HepG2 (cell line): ENCODE results near the gene BDP1. TPM values are rescaled to one million over a fixed set of nuclear protein-coding genes. Genes with fewer than 3 reads are reported as not detected.
A peak's percentile ranks its signal among the peaks of the same experiment; 100 is the strongest.

Source experiments
- ARHGAP35 ChIP-seq: sonication (generic); formaldehyde crosslinking; IDR thresholded peaks from 2 replicates; pipeline ENCODE4 v1.9.0; 2022; ENCODE audit warnings: mild to moderate bottlenecking, inconsistent platforms, moderate library complexity, missing genetic modification reagents, borderline replicate concordance
- ARNTL ChIP-seq: sonication (generic); formaldehyde crosslinking; IDR thresholded peaks from 2 replicates; pipeline ENCODE4 v1.4.0; 2020; ENCODE audit warnings: mild to moderate bottlenecking, missing genetic modification reagents
- EED ChIP-seq: sonication (generic); formaldehyde crosslinking; IDR thresholded peaks from 2 replicates; pipeline ENCODE4 v1.5.0; 2020; ENCODE audit warnings: mild to moderate bottlenecking, missing genetic modification reagents
- FOXK1 ChIP-seq: sonication (generic); formaldehyde crosslinking; IDR thresholded peaks from 2 replicates; pipeline ENCODE4 v1.4.0; 2020; ENCODE audit warnings: low read depth, missing genetic modification reagents, borderline replicate concordance
- GTF3A ChIP-seq: sonication (generic); formaldehyde crosslinking; conservative IDR thresholded peaks from 2 replicates; pipeline ENCODE4 v1.4.0; 2020; ENCODE audit warnings: mild to moderate bottlenecking, missing genetic modification reagents
- HNF1B ChIP-seq: sonication (generic); formaldehyde crosslinking; IDR thresholded peaks from 2 replicates; pipeline ENCODE4 v1.5.1; 2020; ENCODE audit warnings: mild to moderate bottlenecking, moderate library complexity, missing genetic modification reagents
- MEIS1 ChIP-seq: sonication (generic); formaldehyde crosslinking; IDR thresholded peaks from 2 replicates; pipeline ENCODE4 v1.9.0; 2021; ENCODE audit warnings: mild to moderate bottlenecking, missing genetic modification reagents, moderate library complexity, borderline replicate concordance
- NCOA1 ChIP-seq: sonication (generic); formaldehyde crosslinking; IDR thresholded peaks from 2 replicates; pipeline ENCODE4 v1.9.0; 2021; ENCODE audit warnings: missing genetic modification reagents
- NFIC ChIP-seq: IDR thresholded peaks from 2 replicates; pipeline ENCODE4 v1.6.1; 2012; ENCODE audit warnings: mild to moderate bottlenecking, low read length, inconsistent platforms
- NFKB2 ChIP-seq: sonication (generic); formaldehyde crosslinking; IDR thresholded peaks from 2 replicates; pipeline ENCODE4 v1.4.0; 2020; ENCODE audit warnings: missing genetic modification reagents, borderline replicate concordance
- PLSCR1 ChIP-seq: sonication (generic); formaldehyde crosslinking; IDR thresholded peaks from 2 replicates; pipeline ENCODE4 v1.5.0; 2020; ENCODE audit warnings: missing genetic modification reagents, mild to moderate bottlenecking, borderline replicate concordance
- RBM22 ChIP-seq: fragments of 200-400 bp; formaldehyde crosslinking; optimal IDR thresholded peaks from 2 replicates; pipeline ENCODE3; 2017; ENCODE audit warnings: mild to moderate bottlenecking, low read length, moderate library complexity
- RBM39 ChIP-seq: fragments of 200-400 bp; formaldehyde crosslinking; IDR thresholded peaks from one replicate; pipeline ENCODE4 v1.6.1; 2018; ENCODE audit warnings: antibody characterized with exemption, mild to moderate bottlenecking, low read depth, low read length; ENCODE audit not compliant: poor library complexity, severe bottlenecking
- SNAPC5 ChIP-seq: sonication (generic); formaldehyde crosslinking; IDR thresholded peaks from 2 replicates; pipeline ENCODE4 v1.8.1; 2023; ENCODE audit warnings: mild to moderate bottlenecking, missing genetic modification reagents, borderline replicate concordance
- TCF7 ChIP-seq: sonication (generic); IDR thresholded peaks from 2 replicates; pipeline ENCODE4 v1.6.1; 2016; ENCODE audit warnings: antibody characterized with exemption, low read depth
- ZMYM4 ChIP-seq: sonication (generic); formaldehyde crosslinking; IDR thresholded peaks from 2 replicates; pipeline ENCODE4 v1.8.1; 2023; ENCODE audit warnings: mild to moderate bottlenecking, missing genetic modification reagents
- ZNF124 ChIP-seq: sonication (generic); formaldehyde crosslinking; IDR thresholded peaks from 2 replicates; pipeline ENCODE4 v1.4.0; 2020; ENCODE audit warnings: missing genetic modification reagents
- ZNF30 ChIP-seq: sonication (generic); formaldehyde crosslinking; IDR thresholded peaks from 2 replicates; pipeline ENCODE4 v1.5.0; 2020; ENCODE audit warnings: mild to moderate bottlenecking, missing genetic modification reagents
- ZNF513 ChIP-seq: sonication (generic); formaldehyde crosslinking; conservative IDR thresholded peaks from 2 replicates; pipeline ENCODE4 v1.5.0; 2020; ENCODE audit warnings: missing genetic modification reagents
- ZNF740 ChIP-seq: sonication (generic); formaldehyde crosslinking; IDR thresholded peaks from 2 replicates; pipeline ENCODE4 v1.4.0; 2020; ENCODE audit warnings: missing genetic modification reagents
- ZNF780A ChIP-seq: sonication (generic); formaldehyde crosslinking; IDR thresholded peaks from 2 replicates; pipeline ENCODE4 v1.8.0; 2022; ENCODE audit warnings: mild to moderate bottlenecking, missing genetic modification reagents, moderate library complexity
- polyA plus RNA-seq, 8 experiments: library from polyadenylated mRNA; depleted of rRNA in 3 of 8; stranded (reverse) in 7 of 8; unstranded in 1 of 8; fragments of >200 nt; fragmentation: Illumina TruSeq in 4 of 8; extraction: Trizol in 4 of 8; gene quantifications; 2 replicates each; pipeline versions ENCODE4 v1.2.1 to v1.2.3, GENCODE V29; 2011 to 2016; ENCODE audit warnings: low read depth in 4 of 8, missing spikeins in 1 of 8, mixed read lengths in 1 of 8; ENCODE audit not compliant: insufficient read depth in 1 of 8
- total RNA-seq, 5 experiments: library from RNA; depleted of rRNA; stranded (reverse); fragments of >200 nt; fragmentation: Illumina TruSeq; extraction: Trizol; gene quantifications; 2 replicates each; pipeline ENCODE4 v1.2.3, GENCODE V29; 2016; ENCODE audit warnings: low read depth in 1 of 5
- TF ChIP-seq, protein P1 (sequence below): sonication (generic); formaldehyde crosslinking; IDR thresholded peaks from 2 replicates; pipeline ENCODE4 v1.9.0; 2021; ENCODE audit warnings: missing genetic modification reagents, borderline replicate concordance

The BDP1 gene
- total and polyA plus RNA-seq, 2 of the 13 experiments (the other 11 are each of a cell fraction or from before 2014, with no cell fraction given) = 10.2 to 22.4 TPM

- TF ChIP-seq, protein P1, sequence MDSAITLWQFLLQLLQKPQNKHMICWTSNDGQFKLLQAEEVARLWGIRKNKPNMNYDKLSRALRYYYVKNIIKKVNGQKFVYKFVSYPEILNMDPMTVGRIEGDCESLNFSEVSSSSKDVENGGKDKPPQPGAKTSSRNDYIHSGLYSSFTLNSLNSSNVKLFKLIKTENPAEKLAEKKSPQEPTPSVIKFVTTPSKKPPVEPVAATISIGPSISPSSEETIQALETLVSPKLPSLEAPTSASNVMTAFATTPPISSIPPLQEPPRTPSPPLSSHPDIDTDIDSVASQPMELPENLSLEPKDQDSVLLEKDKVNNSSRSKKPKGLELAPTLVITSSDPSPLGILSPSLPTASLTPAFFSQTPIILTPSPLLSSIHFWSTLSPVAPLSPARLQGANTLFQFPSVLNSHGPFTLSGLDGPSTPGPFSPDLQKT (CRISPR knock-in tag) = no peak
- no peak; the same call in 1 of the 2 replicates for TF ChIP-seq ZNF740 (CRISPR knock-in tag)
- TF ChIP-seq ZNF513 (CRISPR knock-in tag) = no peak
- TF ChIP-seq RBM39 = peak; percentile 32
- no peak for TF ChIP-seq ZNF30 (CRISPR knock-in tag)
- TF ChIP-seq ARNTL (CRISPR knock-in tag) = peak; percentile 89
- TF ChIP-seq ARHGAP35 (CRISPR knock-in tag) = peak; percentile 55; the same call in 1 of the 2 replicates
- TF ChIP-seq PLSCR1 = no peak; the same call in 1 of the 2 replicates
- TF ChIP-seq TCF7 = no peak
- TF ChIP-seq NCOA1 (CRISPR knock-in tag) = no peak
- 0 out of 2 replicates have a peak, but pooled peaks have one; percentile 67 for TF ChIP-seq GTF3A
- peak; percentile 18; the same call in 1 of the 2 replicates for TF ChIP-seq ZNF124 (CRISPR knock-in tag)
- peak; percentile 36; the same call in 1 of the 2 replicates for TF ChIP-seq EED
- TF ChIP-seq NFIC = no peak
- peak; percentile 97 for TF ChIP-seq ZMYM4
- peak; percentile 71; the same call in 1 of the 2 replicates for TF ChIP-seq NFKB2 (CRISPR knock-in tag)
- TF ChIP-seq RBM22 = no peak
- 0 out of 2 replicates have a peak, but pooled peaks have one; percentile 20 for TF ChIP-seq ZNF780A (CRISPR knock-in tag)
- peak; percentile 42; the same call in 1 of the 2 replicates for TF ChIP-seq SNAPC5 (CRISPR knock-in tag)
- peak; percentile 45 for TF ChIP-seq FOXK1 (CRISPR knock-in tag)
- peak; percentile 74 for TF ChIP-seq HNF1B (CRISPR knock-in tag)
- TF ChIP-seq MEIS1 (CRISPR knock-in tag) = peak; percentile 59; the same call in 1 of the 2 replicates
These were observed 131.7 kb downstream of the BDP1 start, which contains the start of gene MCCC2 (continued) for GRCh38 chr5:71586941-71587765.
